GM12872 (cell line): ENCODE data around the gene ZIC5.

Experiments used
- TF ChIP-seq, protein P1 (sequence below): IDR thresholded peaks from 3 replicates; pipeline ENCODE4 v1.5.1; 2011; ENCODE audit warnings: low read depth, mild to moderate bottlenecking, low read length, moderate library complexity; ENCODE audit not compliant: insufficient read depth

Gene ZIC5

GRCh38 chr13:99980824-99981734, 9.5 kb upstream of the ZIC5 start:
- TF ChIP-seq, protein P1, sequence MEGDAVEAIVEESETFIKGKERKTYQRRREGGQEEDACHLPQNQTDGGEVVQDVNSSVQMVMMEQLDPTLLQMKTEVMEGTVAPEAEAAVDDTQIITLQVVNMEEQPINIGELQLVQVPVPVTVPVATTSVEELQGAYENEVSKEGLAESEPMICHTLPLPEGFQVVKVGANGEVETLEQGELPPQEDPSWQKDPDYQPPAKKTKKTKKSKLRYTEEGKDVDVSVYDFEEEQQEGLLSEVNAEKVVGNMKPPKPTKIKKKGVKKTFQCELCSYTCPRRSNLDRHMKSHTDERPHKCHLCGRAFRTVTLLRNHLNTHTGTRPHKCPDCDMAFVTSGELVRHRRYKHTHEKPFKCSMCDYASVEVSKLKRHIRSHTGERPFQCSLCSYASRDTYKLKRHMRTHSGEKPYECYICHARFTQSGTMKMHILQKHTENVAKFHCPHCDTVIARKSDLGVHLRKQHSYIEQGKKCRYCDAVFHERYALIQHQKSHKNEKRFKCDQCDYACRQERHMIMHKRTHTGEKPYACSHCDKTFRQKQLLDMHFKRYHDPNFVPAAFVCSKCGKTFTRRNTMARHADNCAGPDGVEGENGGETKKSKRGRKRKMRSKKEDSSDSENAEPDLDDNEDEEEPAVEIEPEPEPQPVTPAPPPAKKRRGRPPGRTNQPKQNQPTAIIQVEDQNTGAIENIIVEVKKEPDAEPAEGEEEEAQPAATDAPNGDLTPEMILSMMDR: no peak

- TF ChIP-seq, protein P1: no peak
These were observed 8.7 kb upstream of the ZIC5 start for GRCh38 chr13:99980201-99980823.

DNA sequence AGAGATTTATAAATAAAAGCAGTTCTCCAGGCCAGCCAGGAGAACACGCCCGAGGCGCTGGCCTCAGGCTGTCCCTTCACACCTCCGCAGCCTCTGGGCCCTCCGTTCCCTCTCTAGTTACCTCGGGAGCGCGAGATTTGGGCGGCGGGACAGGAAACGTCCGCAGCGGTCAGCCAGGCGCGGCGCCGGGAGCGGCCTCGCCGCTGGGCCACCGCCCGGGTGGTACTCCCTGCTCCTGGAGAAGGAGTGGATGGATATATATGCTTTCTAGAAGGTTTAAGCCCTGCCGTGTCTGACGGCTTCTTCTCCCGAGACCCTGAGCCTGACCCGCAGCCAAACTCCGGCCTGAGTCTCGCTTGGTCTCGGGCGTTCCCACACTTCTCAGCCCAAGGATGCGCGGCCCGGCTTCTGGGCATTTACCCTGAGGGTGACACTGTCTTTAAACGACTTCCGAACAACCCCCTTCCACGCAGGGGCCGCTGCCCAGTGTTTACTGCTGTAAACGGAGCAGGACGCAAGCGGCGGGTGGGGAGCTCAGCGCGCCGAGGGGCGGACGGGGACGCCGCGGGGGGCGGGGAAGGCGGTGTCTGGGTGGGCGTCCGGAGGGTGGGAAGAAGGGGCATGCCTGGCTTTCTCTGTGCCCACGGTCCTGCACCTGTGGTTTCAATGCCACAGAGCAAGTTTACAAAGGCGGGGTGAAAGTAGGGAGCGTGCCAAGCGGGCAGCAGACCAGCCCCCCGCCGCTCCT, 8.1 kb upstream of the ZIC5 start:
- TF ChIP-seq, protein P1: no peak

GRCh38 chr13:99978799-99979452, 7.4 kb upstream of the ZIC5 start:
- TF ChIP-seq, protein P1: no peak

DNA sequence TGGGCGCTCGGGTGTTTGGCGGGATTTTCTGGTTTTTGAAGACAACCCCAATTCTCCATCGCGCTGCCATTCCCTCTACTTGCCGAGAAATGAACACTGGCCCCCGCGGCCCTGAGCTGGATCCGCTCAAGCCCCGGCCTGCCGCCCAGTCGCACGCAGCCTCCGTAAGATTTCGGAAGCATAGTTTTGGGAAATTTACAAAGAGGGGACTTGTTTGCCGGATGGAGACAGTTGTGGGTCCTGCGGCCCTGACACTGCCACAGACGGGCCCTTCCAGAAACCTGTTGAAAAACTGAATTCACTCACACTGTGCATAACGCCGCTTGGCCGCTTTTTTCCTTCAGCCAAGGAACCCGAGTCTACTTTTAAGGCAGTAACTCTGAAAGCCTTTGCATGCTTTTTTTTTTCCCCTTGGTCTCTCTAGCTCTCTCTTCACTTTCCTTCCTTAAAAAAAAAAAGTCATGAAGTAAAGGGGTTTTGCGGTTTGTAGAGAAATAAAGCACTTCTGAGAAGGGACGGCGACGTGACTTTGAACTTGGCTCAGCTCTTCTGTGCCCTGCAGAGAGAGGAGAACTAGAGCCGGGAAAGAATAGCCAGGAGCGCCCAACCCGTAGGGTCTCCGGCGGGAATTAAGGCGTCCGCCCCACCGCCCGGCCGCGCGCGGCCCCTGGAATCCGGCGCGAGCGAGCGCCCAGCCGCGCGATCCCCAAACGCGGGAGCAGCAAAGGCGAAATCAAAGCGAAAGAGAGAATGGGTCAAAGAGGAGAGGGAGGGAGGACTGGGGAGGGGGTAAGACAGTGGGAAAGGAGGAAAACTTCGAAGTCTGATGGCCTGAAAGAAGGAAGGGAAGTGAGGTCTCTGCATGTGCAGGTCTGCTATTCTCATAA, 6.6 kb upstream of the ZIC5 start:
- TF ChIP-seq, protein P1: no peak

DNA sequence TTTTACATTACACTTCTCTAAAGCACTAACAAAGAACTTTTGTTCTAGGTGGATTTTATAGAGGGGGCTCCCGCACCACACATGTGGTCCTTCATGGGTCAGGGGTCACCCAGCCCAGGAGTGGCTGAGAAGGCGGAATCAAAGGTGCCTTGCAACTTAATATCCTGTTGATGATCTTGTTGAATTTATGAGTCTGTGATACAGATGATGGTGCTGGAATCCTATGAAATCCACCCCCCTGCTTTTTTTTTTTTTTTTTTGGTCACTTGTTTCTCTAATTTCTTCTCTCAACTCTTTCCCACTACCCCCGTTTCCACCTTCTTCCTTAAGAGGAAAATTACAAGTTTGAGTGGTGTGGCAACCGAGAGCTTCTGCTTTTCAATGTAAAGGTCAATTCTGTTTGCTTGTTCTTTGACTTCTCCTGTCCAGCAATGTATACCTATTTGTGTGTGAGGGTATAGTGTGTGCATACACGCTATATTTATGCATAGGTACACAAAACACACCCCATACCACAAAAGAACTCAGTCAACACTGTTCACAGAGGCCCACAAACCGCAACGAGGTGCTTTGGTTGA, 5.9 kb upstream of the ZIC5 start:
- TF ChIP-seq, protein P1: no peak
